Liver (tissue), 3 donors: ENCODE results near the gene PTGS2.

Source experiments
- CTCF ChIP-seq: fragments of 150-350 bp; IDR thresholded peaks from 2 replicates; pipeline ENCODE4 v1.5.1; 2017; ENCODE audit warnings: improper control_type of control experiment, low read depth, low read length; ENCODE audit not compliant: missing input control
- HNF4G ChIP-seq: IDR thresholded peaks from 2 replicates; pipeline ENCODE4 v1.6.1; 2016; ENCODE audit warnings: antibody characterized with exemption
- RAD21 ChIP-seq, 2 donors: IDR thresholded peaks; 2 replicates each; pipeline ENCODE4 v1.6.1; 2016; ENCODE audit warnings: antibody characterized with exemption in 2 of 2, mild to moderate bottlenecking in 2 of 2
- REST ChIP-seq: IDR thresholded peaks from 2 replicates; pipeline ENCODE4 v1.6.1; 2016; ENCODE audit warnings: antibody characterized with exemption, mild to moderate bottlenecking
- RXRA ChIP-seq, 2 donors: IDR thresholded peaks; 2 replicates each; pipeline ENCODE4 v1.6.1; 2017 to 2018; ENCODE audit warnings: antibody characterized with exemption in 2 of 2, mild to moderate bottlenecking in 1 of 2
- SP1 ChIP-seq: IDR thresholded peaks from 2 replicates; pipeline ENCODE4 v1.6.1; 2018; ENCODE audit warnings: antibody characterized with exemption, mild to moderate bottlenecking
- TAF1 ChIP-seq: conservative IDR thresholded peaks from 2 replicates; pipeline ENCODE4 v1.6.1; 2016; ENCODE audit warnings: antibody characterized with exemption, mild to moderate bottlenecking
- YY1 ChIP-seq: IDR thresholded peaks from 2 replicates; pipeline ENCODE4 v1.6.1; 2016; ENCODE audit warnings: antibody characterized with exemption, mild to moderate bottlenecking
- ZBTB33 ChIP-seq: IDR thresholded peaks from 2 replicates; pipeline ENCODE4 v1.6.1; 2016; ENCODE audit warnings: antibody characterized with exemption
- TF ChIP-seq, protein P1 (sequence below): IDR thresholded peaks from 2 replicates; pipeline ENCODE4 v1.6.1; 2016; ENCODE audit warnings: antibody characterized with exemption
- donor health status: healthy.
- donor health status: healthy.

- TF ChIP-seq CTCF = no peak
- TF ChIP-seq YY1 = no peak
- no peak for TF ChIP-seq REST
- TF ChIP-seq, protein P1, sequence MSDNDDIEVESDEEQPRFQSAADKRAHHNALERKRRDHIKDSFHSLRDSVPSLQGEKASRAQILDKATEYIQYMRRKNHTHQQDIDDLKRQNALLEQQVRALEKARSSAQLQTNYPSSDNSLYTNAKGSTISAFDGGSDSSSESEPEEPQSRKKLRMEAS = no peak
- no peak for TF ChIP-seq ZBTB33
- TF ChIP-seq SP1 = no peak
- no peak for TF ChIP-seq TAF1
- TF ChIP-seq RAD21 (IDR thresholded peaks at IDR 0.05) = no peak
- no peak for TF ChIP-seq RXRA (IDR thresholded peaks at IDR 0.05)
- TF ChIP-seq HNF4G = no peak
Measured at GRCh38 chr1:186672596-186672995, 7.6 kb downstream of the PTGS2 start.
